Heart left ventricle (tissue), 16 donors: Measurements from ENCODE around the gene TBC1D2. TPM values are rescaled to one million over a fixed set of nuclear protein-coding genes. Genes with fewer than 3 reads are reported as not detected.

ENCODE experiments used
- ATAC-seq, 4 donors: fragments of 200-7000 bp; cut with Tn5 transposase; one replicate each; pipeline ENCODE4 v1.9.1; 2020 to 2022; ENCODE audit warnings: moderate library complexity in 4 of 4, mild to moderate bottlenecking in 3 of 4, moderate number of reproducible peaks in 1 of 4
- DNase-seq, 5 donors: peaks; one replicate each; pipeline ENCODE4 v3.0.0-alpha.2; 2020
- H3K27ac ChIP-seq, 12 donors: fragments of 200-600 bp; sonication (generic) in 4 of 12; one replicate each; pipeline versions ENCODE4 v1.5.0 to v1.8.0; 2016 to 2022; ENCODE audit warnings: mild to moderate bottlenecking in 2 of 12
- H3K27me3 ChIP-seq, 9 donors: fragments of 200-600 bp; sonication (generic) in 2 of 9; one replicate each; pipeline versions ENCODE4 v1.5.1 to v1.8.0; 2016 to 2022; ENCODE audit warnings: mild to moderate bottlenecking in 3 of 9
- H3K36me3 ChIP-seq, 9 donors: fragments of 200-600 bp; sonication (generic) in 2 of 9; one replicate each; pipeline versions ENCODE4 v1.5.0 to v1.8.0; 2018 to 2022; ENCODE audit warnings: mild to moderate bottlenecking in 2 of 9
- H3K4me1 ChIP-seq, 12 donors: fragments of 200-600 bp; sonication (generic) in 4 of 12; one replicate each; pipeline versions ENCODE4 v1.5.0 to v1.8.0; 2016 to 2022; ENCODE audit warnings: mild to moderate bottlenecking in 3 of 12
- H3K4me3 ChIP-seq, 12 donors: fragments of 200-600 bp; sonication (generic) in 4 of 12; one replicate each; pipeline versions ENCODE4 v1.5.0 to v1.8.0; 2017 to 2022; ENCODE audit warnings: mild to moderate bottlenecking in 9 of 12, moderate library complexity in 4 of 12
- H3K9me3 ChIP-seq, 12 donors: fragments of 200-600 bp; sonication (generic) in 4 of 12; one replicate each; pipeline versions ENCODE4 v1.5.0 to v1.8.0; 2016 to 2022; ENCODE audit warnings: mild to moderate bottlenecking in 1 of 12
- CTCF ChIP-seq, 12 donors: fragments of 200-600 bp; sonication (generic) in 4 of 12; IDR thresholded peaks; one replicate each; pipeline versions ENCODE4 v1.5.0 to v1.8.0; 2018 to 2022; ENCODE audit warnings: antibody characterized with exemption in 12 of 12, mild to moderate bottlenecking in 5 of 12
- POLR2A ChIP-seq, 2 donors: fragments of 450-650 bp; IDR thresholded peaks; one replicate each; pipeline ENCODE4 v1.6.1; 2017; ENCODE audit warnings: antibody characterized with exemption in 2 of 2, mild to moderate bottlenecking in 2 of 2, moderate library complexity in 2 of 2
- WGBS, 4 donors: extraction: QIAGEN DNeasy Blood & Tissue Kit in 2 of 4; methylation state at CpG; one replicate each; pipeline versions ENCODE4 v1.1.5 to v1.1.7; 2013 to 2018; 5-methylcytosine and 5-hydroxymethylcytosine counted together
- intact Hi-C, 10 donors: fragments of 100-400 bp; cut with DNase I; formaldehyde crosslinking; loops; one replicate each; pipeline versions ENCODE4 v1.11.1 to v1.14.2; 2022
- polyA plus RNA-seq, 2 donors: library from polyadenylated mRNA; stranded (reverse); fragments of 200-250 nt; gene quantifications; one replicate each; pipeline ENCODE4 v1.2.3, GENCODE V29; 2013
- total RNA-seq, 9 donors: library from RNA; depleted of rRNA in 2 of 9; stranded (reverse); fragments of >200 nt in 2 of 9; fragmentation: NEBNext Ultra II Directional in 3 of 9; extraction: Animal tissue kit (Norgen Biotek cat#: 25700) in 3 of 9; gene quantifications; one replicate each; pipeline versions ENCODE4 v1.1.0 to v1.2.4, GENCODE V29; 2016 to 2023
- donor health status: ischemic (EF 13 %, LVEDD 7.1; RV severe dilation, severe dysfunction).
- donor health status: healthy with polysubstance abuse.
- donor health status: DM: no; HTN: yes; CAD: no.
- donor health status: DM: no; HTN: no; CAD: no.
- donor health status: ischemic (EF 25% LVEDD 6.9; RV normal size, moderate dysfunction).
- donor health status: ischemic (EF 25% LVEDD 5.7; RV mildly dilated, moderate dysfunction).
- donor health status: healthy.
- donor health status: DM: yes; HTN: yes; CAD: no.
- donor health status: ischemic (EF 35%, LVEDD 5.7; RV mildly dilated, moderate dysfunction).
- donor health status: nonischemic (EF 11% LVEDD 7.7; RV severe dilation, severe dysfunction).
- donor health status: DM: yes; HTN: yes; CAD: no.
- donor health status: PGD.
- donor health status: ischemic (EF 29% LVEDD 5.4; RV normal size, mild dysfunction).
- donor health status: nonischemic (EF 23%, LVEDD 6.1; RV moderate dilation, normal function).

TBC1D2 gene
- total and polyA plus RNA-seq, 11 donors = 1.1 to 9.4 (median 2.2) TPM

GRCh38 chr9:98234245-98234825, 21.1 kb downstream of the TBC1D2 start:
- no peak overlapping the region for H3K27ac ChIP-seq
- no peak for ATAC-seq
- intact Hi-C loops = no loop called here
- 80 to 82% (median 81%) methylated on average over 9 of the region's 9 CpGs for WGBS, 4 donors
- no peaks in the 10 kb centered on the region for H3K4me1 ChIP-seq
- no peaks in the 10 kb centered on the region for H3K27me3 ChIP-seq
- H3K36me3 ChIP-seq = peaks cover 0 to 63% (median 15%) of the 10 kb centered on the region in 9 donors
- DNase-seq = no peak
- no peaks in the 10 kb centered on the region for H3K9me3 ChIP-seq
- TF ChIP-seq CTCF (IDR thresholded peaks at IDR 0.05) = no peak
- TF ChIP-seq POLR2A (IDR thresholded peaks at IDR 0.05) = no peak
- no peak overlapping the region for H3K4me3 ChIP-seq

GRCh38 chr9:98232926-98233325, 22.5 kb downstream of the TBC1D2 start:
- Histone ChIP-seq H3K9me3 (no peaks in the 10 kb centered on the region), H3K4me1 (no peaks in the 10 kb centered on the region), H3K27ac (peak overlapping the region in 1 of 12 donors; percentile 23), H3K36me3 (peaks cover 0 to 77% (median 26%) of the 10 kb centered on the region in 9 donors), H3K4me3 (no peak overlapping the region), H3K27me3 (no peaks in the 10 kb centered on the region)
- intact Hi-C loops = no loop called here
- 94 to 96% (median 95%) methylated on average over 5 of the region's 5 CpGs for WGBS, 4 donors
- TF ChIP-seq CTCF (IDR thresholded peaks at IDR 0.05) (no peak), POLR2A (IDR thresholded peaks at IDR 0.05) (no peak)
- ATAC-seq = no peak
- DNase-seq = no peak

GRCh38 chr9:98231770-98232478, 23.5 kb downstream of the TBC1D2 start:
- WGBS, 4 donors = 85 to 95% (median 92%) methylated on average over 6 of the region's 6 CpGs
- Histone ChIP-seq H3K9me3 (no peaks in the 10 kb centered on the region), H3K36me3 (peaks cover 0 to 87% (median 28%) of the 10 kb centered on the region in 9 donors), H3K4me1 (no peaks in the 10 kb centered on the region), H3K27ac (peak overlapping the region in 1 of 12 donors; percentile 23), H3K4me3 (no peak overlapping the region), H3K27me3 (no peaks in the 10 kb centered on the region)
- DNase-seq (no peak), ATAC-seq (no peak)
- TF ChIP-seq CTCF (IDR thresholded peaks at IDR 0.05) (no peak), POLR2A (IDR thresholded peaks at IDR 0.05) (no peak)
- intact Hi-C loops = no loop called here

DNA sequence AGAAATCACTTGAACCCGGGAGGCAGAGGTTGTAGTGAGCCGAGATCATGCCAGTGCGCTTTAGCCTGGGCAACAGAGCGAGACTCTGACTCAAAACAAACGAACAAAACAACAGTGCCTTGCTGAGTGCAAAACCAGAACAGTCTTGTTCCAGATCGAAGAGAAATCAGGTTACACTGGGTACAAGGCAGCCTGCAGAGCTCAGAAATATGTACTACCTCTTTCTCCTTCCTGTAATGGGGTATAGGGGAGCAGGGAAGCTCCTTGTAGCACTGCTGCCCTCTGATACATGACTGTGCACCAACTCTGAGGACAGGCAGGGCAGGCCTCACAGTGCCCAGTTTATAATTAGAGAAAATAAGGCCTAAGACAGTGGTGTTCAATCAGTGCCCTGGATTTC, 24.7 kb downstream of the TBC1D2 start:
- TF ChIP-seq CTCF (IDR thresholded peaks at IDR 0.05) (no peak), POLR2A (IDR thresholded peaks at IDR 0.05) (no peak)
- no peaks in the 10 kb centered on the region for H3K9me3 ChIP-seq
- no peak overlapping the region for H3K27ac ChIP-seq
- intact Hi-C loops = no loop called here
- H3K4me1 ChIP-seq = no peaks in the 10 kb centered on the region
- no peaks in the 10 kb centered on the region for H3K27me3 ChIP-seq
- DNase-seq (no peak), ATAC-seq (peak in 1 of 4 donors; percentile 60)
- no peak overlapping the region for H3K4me3 ChIP-seq
- WGBS, 4 donors = 91 to 94% (median 93%) methylated on average over 6 of the region's 6 CpGs
- peaks cover 0 to 93% (median 28%) of the 10 kb centered on the region in 9 donors for H3K36me3 ChIP-seq
